CD4-positive, alpha-beta memory T cell (primary cell): Measurements from ENCODE around the gene SNTG2. TPM values are rescaled to one million over a fixed set of nuclear protein-coding genes. Genes with fewer than 3 reads are reported as not detected.

Experiments
- CTCF ChIA-PET: fragments of 350-600 bp; sonication (Branson Sonifier 250); formaldehyde crosslinking; loops from one replicate; lab custom pipeline; 2021; ENCODE audit warnings: inconsistent platforms; ENCODE audit not compliant: partially characterized antibody; lab: Charles Lee
- POLR2A ChIA-PET: fragments of 350-600 bp; sonication (Branson Sonifier 250); formaldehyde crosslinking; loops from one replicate; lab custom pipeline; 2021; ENCODE audit not compliant: partially characterized antibody; lab: Charles Lee
- DNase-seq, 5 donors: peaks; one replicate each; pipeline versions ENCODE4 v3.0.0 to v3.0.0-alpha.2; 2020 to 2022; ENCODE audit warnings: mixed read lengths in 1 of 5
- H3K27ac ChIP-seq: one replicate; pipeline ENCODE4 v1.7.0; 2013; ENCODE audit warnings: low read depth, low read length
- H3K27me3 ChIP-seq: 2 replicates; pipeline ENCODE4 v1.7.0; 2013; ENCODE audit warnings: mild to moderate bottlenecking, low read length, moderate library complexity; ENCODE audit not compliant: insufficient read depth
- H3K36me3 ChIP-seq: 2 replicates; pipeline ENCODE4 v1.7.0; 2013; ENCODE audit warnings: mild to moderate bottlenecking, low read length, moderate library complexity; ENCODE audit not compliant: insufficient read depth
- H3K4me1 ChIP-seq: 2 replicates; pipeline ENCODE4 v1.7.0; 2013; ENCODE audit warnings: mild to moderate bottlenecking, low read length, moderate library complexity; ENCODE audit not compliant: insufficient read depth
- H3K4me3 ChIP-seq, 2 donors: one replicate each; pipeline ENCODE4 v1.7.0; 2013; ENCODE audit warnings: low read length in 2 of 2, mild to moderate bottlenecking in 1 of 2
- H3K9me3 ChIP-seq, 2 donors: one replicate each; pipeline ENCODE4 v1.7.0; 2013; ENCODE audit warnings: low read length in 2 of 2, control low read depth in 1 of 2; ENCODE audit not compliant: control insufficient read depth in 1 of 2
- H3K27ac Mint-ChIP-seq, 7 donors: one replicate each; pipeline ENCODE4 v1.8.0; 2020 to 2021; ENCODE audit warnings: mixed read lengths in 7 of 7, mild to moderate bottlenecking in 6 of 7, inconsistent platforms in 3 of 7, moderate library complexity in 3 of 7
- H3K27me3 Mint-ChIP-seq, 2 donors: one replicate each; pipeline ENCODE4 v1.8.0; 2020 to 2021; ENCODE audit warnings: mixed read lengths in 2 of 2
- H3K36me3 Mint-ChIP-seq, 2 donors: one replicate each; pipeline ENCODE4 v1.8.0; 2020 to 2021; ENCODE audit warnings: mixed read lengths in 2 of 2, inconsistent platforms in 1 of 2, mild to moderate bottlenecking in 1 of 2
- H3K4me1 Mint-ChIP-seq, 4 donors: one replicate each; pipeline ENCODE4 v1.8.0; 2020 to 2021; ENCODE audit warnings: mixed read lengths in 4 of 4, mild to moderate bottlenecking in 1 of 4
- H3K4me3 Mint-ChIP-seq, 8 donors: one replicate each; pipeline ENCODE4 v1.8.0; 2020 to 2021; ENCODE audit warnings: mixed read lengths in 8 of 8, mild to moderate bottlenecking in 7 of 8, moderate library complexity in 6 of 8, inconsistent platforms in 3 of 8
- H3K9me3 Mint-ChIP-seq, 8 donors: one replicate each; pipeline ENCODE4 v1.8.0; 2020 to 2021; ENCODE audit warnings: mixed read lengths in 8 of 8, mild to moderate bottlenecking in 5 of 8, inconsistent platforms in 3 of 8, moderate library complexity in 1 of 8
- intact Hi-C: fragments of 100-400 bp; cut with micrococcal nuclease; formaldehyde crosslinking; loops from one replicate; pipeline ENCODE4 v1.15.1; 2023
- polyA plus RNA-seq, 2 donors: library from polyadenylated mRNA; unstranded; fragments of 300-500 nt; fragmentation: Illumina TruSeq; gene quantifications; one replicate each; pipeline ENCODE4 v1.2.3, GENCODE V29; 2021
- total RNA-seq, 2 experiments: library from RNA; stranded (reverse); gene quantifications; one replicate each; pipeline ENCODE4 v1.2.3, GENCODE V29; 2021

SNTG2 gene
- total and polyA plus RNA-seq, 4 experiments from 2014 or later, result 0.55 to 1.3 (median 0.96) TPM; not detected in 1

DNA sequence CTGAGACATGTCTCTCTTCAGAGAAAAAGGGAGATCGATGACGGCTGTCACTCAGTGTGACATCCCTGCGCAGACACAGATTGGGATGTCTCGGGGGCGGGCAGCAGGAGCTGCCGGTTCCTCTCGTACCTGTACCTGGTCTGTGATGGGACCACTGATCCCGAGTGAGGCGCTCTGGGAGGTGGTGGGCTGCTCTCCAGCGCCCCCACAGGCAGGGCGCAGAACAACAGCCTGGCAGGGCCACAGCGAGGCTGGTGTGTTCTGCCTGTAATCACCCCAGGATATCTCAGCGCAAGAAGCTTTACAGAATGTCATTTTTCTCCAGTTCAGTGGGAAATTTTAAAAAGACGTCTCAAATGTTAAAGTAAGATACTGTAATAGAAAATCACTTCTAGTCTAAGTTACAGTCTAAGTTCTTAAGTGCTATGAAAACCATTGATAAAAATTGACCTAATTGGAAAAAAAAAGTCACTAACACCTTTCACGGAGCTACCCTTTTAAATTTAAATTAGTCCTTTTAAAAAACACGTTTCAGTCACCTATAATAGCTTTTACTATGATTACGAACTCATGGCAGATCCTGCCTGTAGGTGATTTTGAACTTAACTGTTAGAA lies 189.8 kb downstream of the SNTG2 start:
- Histone ChIP-seq H3K4me3 (no peak overlapping the region), H3K4me1 (no peaks in the 10 kb centered on the region), H3K9me3 (no peaks in the 10 kb centered on the region), H3K27me3 (no peaks in the 10 kb centered on the region), H3K36me3 (no peaks in the 10 kb centered on the region), H3K27ac (no peak overlapping the region)
- H3K36me3 Mint-ChIP-seq, result peaks cover 0 to 4% of the 10 kb centered on the region in 2 donors
- peaks cover 4 to 15% (median 10%) of the 10 kb centered on the region in 4 donors for H3K4me1 Mint-ChIP-seq
- peak overlapping the region in 1 of 7 donors; percentile 57 for H3K27ac Mint-ChIP-seq
- H3K4me3 Mint-ChIP-seq, result no peak overlapping the region
- peak in 4 of 5 donors; percentile 20 to 49 (median 38) for DNase-seq
- CTCF ChIA-PET, result interaction anchor here (0.6 to 3.0 kb wide), 12 partner anchors 8 to 408 kb away, joined by 3 to 13 read pairs (median 4); no protein-coding TSS in a partner anchor
- intact Hi-C loops, result loop anchor here (2.0 kb wide), 1 partner anchor 286 kb away; no protein-coding TSS in a partner anchor
- peaks cover 0 to 4% of the 10 kb centered on the region in 2 donors for H3K27me3 Mint-ChIP-seq
- POLR2A ChIA-PET, result no interaction called here
- peaks cover 0 to 9% (median 0%) of the 10 kb centered on the region in 8 donors for H3K9me3 Mint-ChIP-seq

DNA sequence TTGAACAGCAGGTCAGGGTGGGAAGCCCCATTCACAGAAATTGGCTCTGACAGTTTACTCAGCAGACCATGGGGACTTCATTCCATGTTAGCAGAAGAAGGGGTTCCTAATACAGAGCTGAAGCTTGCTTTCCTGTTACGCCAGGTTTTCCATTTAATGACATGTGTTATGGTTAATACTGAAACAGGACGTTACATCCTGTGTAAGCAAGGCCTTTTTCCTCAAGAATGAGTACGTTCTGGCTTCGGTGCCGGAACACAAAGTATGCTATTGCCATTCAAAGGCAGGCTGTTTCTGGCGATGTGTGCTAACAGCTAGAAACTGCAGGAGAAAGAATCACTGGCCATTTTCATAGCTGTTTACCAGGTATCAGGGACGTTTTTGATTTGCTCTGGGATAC lies 190.4 kb downstream of the SNTG2 start:
- H3K4me3 Mint-ChIP-seq, result no peak overlapping the region
- ChIA-PET CTCF (interaction anchor here (0.9 to 3.0 kb wide), 9 partner anchors 10 to 407 kb away, joined by 3 to 13 read pairs (median 5); no protein-coding TSS in a partner anchor), POLR2A (interaction anchor here (0.6 kb wide), 1 partner anchor 464 kb away, joined by 3 read pairs; the partner anchor contains the start of gene TMEM18)
- peaks cover 4 to 14% (median 10%) of the 10 kb centered on the region in 4 donors for H3K4me1 Mint-ChIP-seq
- H3K36me3 Mint-ChIP-seq, result peaks cover 0 to 4% of the 10 kb centered on the region in 2 donors
- H3K27ac ChIP-seq, result no peak overlapping the region
- no peak overlapping the region for H3K4me3 ChIP-seq
- H3K9me3 ChIP-seq, result no peaks in the 10 kb centered on the region
- H3K4me1 ChIP-seq, result no peaks in the 10 kb centered on the region
- no peak for DNase-seq
- H3K27me3 Mint-ChIP-seq, result peaks cover 0 to 4% of the 10 kb centered on the region in 2 donors
- H3K9me3 Mint-ChIP-seq, result peaks cover 0 to 9% (median 0%) of the 10 kb centered on the region in 8 donors
- no peak overlapping the region for H3K27ac Mint-ChIP-seq
- intact Hi-C loops, result loop anchor here (2.0 kb wide), 1 partner anchor 286 kb away; no protein-coding TSS in a partner anchor
- H3K27me3 ChIP-seq, result no peaks in the 10 kb centered on the region
- no peaks in the 10 kb centered on the region for H3K36me3 ChIP-seq

DNA sequence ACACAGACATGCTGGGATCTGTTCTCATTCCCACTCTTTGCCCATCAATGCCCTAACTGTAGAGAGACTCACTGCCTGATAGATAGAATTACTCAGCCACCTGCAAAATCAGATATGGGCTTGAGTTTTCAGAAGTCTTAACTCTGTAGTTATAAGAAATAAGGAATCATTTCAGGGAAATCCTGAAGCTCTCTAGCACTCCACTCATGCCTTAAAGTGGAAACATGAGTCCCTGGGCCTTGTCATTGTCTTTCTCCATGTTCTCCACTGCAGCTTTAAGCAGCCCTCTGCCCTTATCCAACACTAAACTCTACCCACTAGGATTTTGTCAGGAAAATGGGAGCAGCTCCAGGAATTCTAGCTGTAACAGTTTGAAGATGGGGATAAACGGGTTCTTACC lies 192.5 kb downstream of the SNTG2 start:
- Mint-ChIP-seq H3K36me3 (peaks cover 0 to 4% of the 10 kb centered on the region in 2 donors), H3K4me3 (no peak overlapping the region), H3K27me3 (peaks cover 0 to 4% of the 10 kb centered on the region in 2 donors), H3K4me1 (peaks cover 4 to 5% (median 4%) of the 10 kb centered on the region in 4 donors), H3K9me3 (peaks cover 0 to 9% (median 0%) of the 10 kb centered on the region in 8 donors), H3K27ac (no peak overlapping the region)
- ChIA-PET CTCF (no interaction called here), POLR2A (no interaction called here)
- no peaks in the 10 kb centered on the region for H3K4me1 ChIP-seq
- no peaks in the 10 kb centered on the region for H3K27me3 ChIP-seq
- H3K27ac ChIP-seq, result no peak overlapping the region
- no peak overlapping the region for H3K4me3 ChIP-seq
- intact Hi-C loops, result no loop called here
- no peak for DNase-seq
- H3K36me3 ChIP-seq, result no peaks in the 10 kb centered on the region
- H3K9me3 ChIP-seq, result no peaks in the 10 kb centered on the region

DNA sequence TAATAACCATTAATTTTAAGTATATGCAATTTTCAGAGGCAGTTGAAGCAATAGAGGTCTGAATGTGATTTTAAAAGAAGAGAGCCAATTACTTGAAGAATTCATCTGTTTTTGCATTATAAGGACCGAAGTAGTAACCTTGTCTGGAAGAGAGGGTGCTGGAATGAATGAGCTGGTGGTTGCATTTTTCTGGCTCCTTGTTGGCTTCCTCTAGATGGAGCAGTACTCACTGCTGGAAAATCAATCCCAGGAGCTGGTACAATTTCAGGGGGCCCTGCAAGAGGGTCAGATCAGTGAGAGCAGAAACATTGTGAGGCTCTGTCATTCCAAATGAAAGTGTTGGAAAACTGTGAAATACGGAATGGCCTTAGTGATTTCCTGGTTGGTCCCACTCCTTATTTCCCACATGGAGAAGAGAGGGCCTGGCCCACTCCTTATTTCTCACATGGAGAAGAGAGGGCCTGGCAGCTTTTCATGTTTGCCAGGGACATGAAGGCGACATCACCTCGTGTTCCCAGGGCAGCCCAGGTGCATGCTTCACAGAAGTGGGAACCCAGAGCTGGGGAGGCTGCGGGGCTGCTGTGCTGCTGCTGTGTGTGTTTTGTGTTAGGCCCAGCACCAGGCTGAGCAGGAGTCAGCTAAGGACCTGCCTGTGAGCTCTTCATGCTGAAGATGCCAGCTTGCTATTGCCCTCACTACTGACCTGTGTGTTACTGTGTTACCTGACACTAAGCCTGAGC lies 197.4 kb downstream of the SNTG2 start:
- no peaks in the 10 kb centered on the region for H3K36me3 ChIP-seq
- DNase-seq, result no peak
- H3K27me3 Mint-ChIP-seq, result no peaks in the 10 kb centered on the region
- no peak overlapping the region for H3K27ac ChIP-seq
- CTCF ChIA-PET, result interaction anchor here (1.3 kb wide), 1 partner anchor 8 kb away, joined by 4 read pairs; no protein-coding TSS in a partner anchor
- peaks cover 0 to 3% (median 0%) of the 10 kb centered on the region in 4 donors for H3K4me1 Mint-ChIP-seq
- H3K4me3 Mint-ChIP-seq, result no peak overlapping the region
- no peak overlapping the region for H3K4me3 ChIP-seq
- no peaks in the 10 kb centered on the region for H3K27me3 ChIP-seq
- no peak overlapping the region for H3K27ac Mint-ChIP-seq
- H3K36me3 Mint-ChIP-seq, result peaks cover 0 to 4% of the 10 kb centered on the region in 2 donors
- H3K9me3 Mint-ChIP-seq, result peaks cover 0 to 9% (median under 1%) of the 10 kb centered on the region in 8 donors
- intact Hi-C loops, result no loop called here
- POLR2A ChIA-PET, result no interaction called here
- no peaks in the 10 kb centered on the region for H3K4me1 ChIP-seq
- no peaks in the 10 kb centered on the region for H3K9me3 ChIP-seq

DNA sequence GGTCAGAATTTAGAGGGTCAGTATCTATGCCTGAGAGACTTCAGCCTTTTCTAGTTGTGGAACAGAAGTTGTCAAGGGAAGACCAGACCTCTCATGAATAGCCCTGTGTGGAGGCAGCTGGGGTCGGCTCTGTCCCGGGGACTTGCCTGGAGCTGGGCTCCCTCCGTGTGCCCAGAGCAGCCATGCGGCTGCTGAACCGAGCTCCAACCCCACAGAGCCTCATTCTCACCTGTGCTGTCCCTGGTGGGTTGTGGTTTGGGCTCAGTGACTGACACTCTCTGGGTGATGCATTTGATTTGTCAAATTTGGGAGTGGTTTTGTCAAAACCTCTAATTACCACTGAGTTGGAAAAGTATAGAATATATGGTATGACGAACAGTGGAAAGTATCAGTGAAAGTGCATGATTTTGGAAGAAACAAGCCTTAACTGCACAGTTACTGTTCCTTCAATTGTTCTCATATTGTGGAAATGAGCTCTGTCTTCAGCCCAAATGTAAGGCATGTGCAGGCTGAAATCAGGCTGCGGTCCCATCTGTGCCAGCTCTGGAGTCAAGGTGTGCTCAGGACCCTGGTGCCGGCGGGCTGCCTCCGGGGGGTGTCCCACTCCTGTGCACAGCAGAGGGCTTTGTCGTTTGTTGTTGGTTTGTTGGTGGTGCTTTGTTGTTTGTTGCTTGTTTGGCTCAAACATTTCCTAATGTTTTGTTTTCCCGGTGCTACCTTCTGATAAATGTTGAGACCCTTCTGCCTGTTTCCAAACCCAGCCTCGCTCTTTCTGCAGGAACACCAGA lies 200.3 kb downstream of the SNTG2 start:
- intact Hi-C loops, result no loop called here
- Histone ChIP-seq H3K4me3 (no peak overlapping the region), H3K4me1 (no peaks in the 10 kb centered on the region), H3K27ac (no peak overlapping the region), H3K36me3 (no peaks in the 10 kb centered on the region), H3K27me3 (no peaks in the 10 kb centered on the region), H3K9me3 (no peaks in the 10 kb centered on the region)
- H3K9me3 Mint-ChIP-seq, result peaks cover 0 to 1% (median 0%) of the 10 kb centered on the region in 8 donors
- ChIA-PET POLR2A (no interaction called here), CTCF (no interaction called here)
- H3K36me3 Mint-ChIP-seq, result no peaks in the 10 kb centered on the region
- H3K27ac Mint-ChIP-seq, result no peak overlapping the region
- H3K27me3 Mint-ChIP-seq, result no peaks in the 10 kb centered on the region
- DNase-seq, result no peak
- H3K4me3 Mint-ChIP-seq, result no peak overlapping the region
- H3K4me1 Mint-ChIP-seq, result peaks cover 0 to 3% (median 0%) of the 10 kb centered on the region in 4 donors

DNA sequence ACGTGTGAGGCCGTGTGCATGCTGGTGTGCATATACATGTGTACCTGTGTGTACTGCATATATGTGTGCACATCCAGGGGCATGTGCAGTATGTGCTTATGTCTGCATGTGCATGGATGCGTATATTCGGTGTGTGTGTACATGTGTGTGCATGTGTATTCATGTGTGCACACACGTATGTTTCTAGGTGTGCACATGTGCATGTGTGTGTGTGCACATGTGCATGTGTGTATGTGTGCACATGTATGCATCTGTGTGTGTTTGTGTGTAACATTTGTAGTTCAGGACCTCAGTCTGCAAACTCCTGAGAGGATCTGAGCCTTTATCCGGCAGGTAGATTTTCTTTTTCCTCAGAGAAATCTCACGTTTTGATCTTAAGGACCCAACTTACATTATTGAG lies 201.7 kb downstream of the SNTG2 start:
- peaks cover 0 to 1% (median 0%) of the 10 kb centered on the region in 8 donors for H3K9me3 Mint-ChIP-seq
- H3K27ac Mint-ChIP-seq, result no peak overlapping the region
- H3K36me3 ChIP-seq, result no peaks in the 10 kb centered on the region
- no peak for DNase-seq
- peaks cover 0 to 3% (median 0%) of the 10 kb centered on the region in 4 donors for H3K4me1 Mint-ChIP-seq
- H3K27ac ChIP-seq, result no peak overlapping the region
- no peak overlapping the region for H3K4me3 Mint-ChIP-seq
- H3K27me3 Mint-ChIP-seq, result no peaks in the 10 kb centered on the region
- ChIA-PET POLR2A (no interaction called here), CTCF (no interaction called here)
- no peaks in the 10 kb centered on the region for H3K36me3 Mint-ChIP-seq
- H3K27me3 ChIP-seq, result no peaks in the 10 kb centered on the region
- no peak overlapping the region for H3K4me3 ChIP-seq
- H3K9me3 ChIP-seq, result no peaks in the 10 kb centered on the region
- intact Hi-C loops, result no loop called here
- H3K4me1 ChIP-seq, result no peaks in the 10 kb centered on the region
